Cardiac fibroblast (primary cell): ENCODE measurements around the gene FAM131B.

ENCODE experiments used
- DNase-seq, 2 donors: peaks; one replicate each; pipeline versions ENCODE4 v3.0.0 to v3.0.0-alpha.2; 2010; ENCODE audit warnings: low read depth in 2 of 2
- H3K4me3 ChIP-seq, 2 donors: replicated peaks in 1 of 2; 1 replicate in 1 of 2; 2 replicates in 1 of 2; pipeline ENCODE4 v1.5.1; 2011; ENCODE audit warnings: low read depth in 2 of 2, low read length in 2 of 2, mild to moderate bottlenecking in 2 of 2, moderate library complexity in 1 of 2
- TF ChIP-seq, protein P1 (sequence below): IDR thresholded peaks from one replicate; pipeline ENCODE4 v1.5.1; 2011; ENCODE audit warnings: low read depth, mild to moderate bottlenecking, low read length, inconsistent platforms

FAM131B gene

GRCh38 chr7:143389316-143390103, 27.0 kb upstream of the FAM131B start:
- DNase-seq = peak in 1 of 2 donors; percentile 25
- TF ChIP-seq, protein P1, sequence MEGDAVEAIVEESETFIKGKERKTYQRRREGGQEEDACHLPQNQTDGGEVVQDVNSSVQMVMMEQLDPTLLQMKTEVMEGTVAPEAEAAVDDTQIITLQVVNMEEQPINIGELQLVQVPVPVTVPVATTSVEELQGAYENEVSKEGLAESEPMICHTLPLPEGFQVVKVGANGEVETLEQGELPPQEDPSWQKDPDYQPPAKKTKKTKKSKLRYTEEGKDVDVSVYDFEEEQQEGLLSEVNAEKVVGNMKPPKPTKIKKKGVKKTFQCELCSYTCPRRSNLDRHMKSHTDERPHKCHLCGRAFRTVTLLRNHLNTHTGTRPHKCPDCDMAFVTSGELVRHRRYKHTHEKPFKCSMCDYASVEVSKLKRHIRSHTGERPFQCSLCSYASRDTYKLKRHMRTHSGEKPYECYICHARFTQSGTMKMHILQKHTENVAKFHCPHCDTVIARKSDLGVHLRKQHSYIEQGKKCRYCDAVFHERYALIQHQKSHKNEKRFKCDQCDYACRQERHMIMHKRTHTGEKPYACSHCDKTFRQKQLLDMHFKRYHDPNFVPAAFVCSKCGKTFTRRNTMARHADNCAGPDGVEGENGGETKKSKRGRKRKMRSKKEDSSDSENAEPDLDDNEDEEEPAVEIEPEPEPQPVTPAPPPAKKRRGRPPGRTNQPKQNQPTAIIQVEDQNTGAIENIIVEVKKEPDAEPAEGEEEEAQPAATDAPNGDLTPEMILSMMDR = no peak
- no peak overlapping the region for H3K4me3 ChIP-seq

DNA sequence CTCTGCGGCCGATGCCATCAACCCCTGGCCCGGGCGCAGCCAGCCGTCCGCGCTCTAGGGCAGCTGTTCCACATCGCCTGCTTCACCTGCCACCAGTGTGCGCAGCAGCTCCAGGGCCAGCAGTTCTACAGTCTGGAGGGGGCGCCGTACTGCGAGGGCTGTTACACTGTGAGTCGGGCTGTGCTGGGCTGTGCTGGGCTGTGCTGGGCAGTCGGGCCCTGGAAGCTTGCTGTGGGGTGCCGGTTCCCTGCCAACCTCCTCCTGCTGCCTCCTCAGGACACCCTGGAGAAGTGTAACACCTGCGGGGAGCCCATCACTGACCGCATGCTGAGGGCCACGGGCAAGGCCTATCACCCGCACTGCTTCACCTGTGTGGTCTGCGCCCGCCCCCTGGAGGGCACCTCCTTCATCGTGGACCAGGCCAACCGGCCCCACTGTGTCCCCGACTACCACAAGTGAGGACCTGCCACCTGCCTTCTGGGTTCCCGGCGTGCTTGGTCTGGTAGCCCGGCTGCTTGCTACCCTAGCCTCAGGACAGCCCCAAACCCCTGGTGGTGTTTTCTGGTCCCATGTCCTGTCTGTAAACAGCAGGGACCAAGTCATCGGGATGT, 26.1 kb upstream of the FAM131B start:
- DNase-seq = no peak
- TF ChIP-seq, protein P1 = no peak
- H3K4me3 ChIP-seq = no peak overlapping the region

DNA sequence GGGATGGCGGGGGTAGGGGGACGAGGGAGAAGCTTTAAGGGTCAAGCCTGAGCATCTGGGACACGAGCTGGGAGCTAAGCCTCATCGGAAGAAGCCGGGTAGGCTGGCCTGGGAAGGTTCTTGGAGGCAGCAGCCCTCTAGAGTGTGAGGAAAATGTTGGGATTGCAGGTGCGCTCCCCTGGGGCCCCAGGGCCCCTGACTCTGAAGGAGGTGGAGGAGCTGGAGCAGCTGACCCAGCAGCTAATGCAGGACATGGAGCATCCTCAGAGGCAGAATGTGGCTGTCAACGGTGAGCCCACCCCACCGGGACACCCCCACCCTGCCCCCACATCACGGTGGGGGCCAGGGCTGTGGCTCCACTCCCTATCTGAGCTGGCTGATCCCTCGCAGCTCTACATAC, 25.5 kb upstream of the FAM131B start:
- TF ChIP-seq, protein P1 = no peak
- H3K4me3 ChIP-seq = no peak overlapping the region
- no peak for DNase-seq

DNA sequence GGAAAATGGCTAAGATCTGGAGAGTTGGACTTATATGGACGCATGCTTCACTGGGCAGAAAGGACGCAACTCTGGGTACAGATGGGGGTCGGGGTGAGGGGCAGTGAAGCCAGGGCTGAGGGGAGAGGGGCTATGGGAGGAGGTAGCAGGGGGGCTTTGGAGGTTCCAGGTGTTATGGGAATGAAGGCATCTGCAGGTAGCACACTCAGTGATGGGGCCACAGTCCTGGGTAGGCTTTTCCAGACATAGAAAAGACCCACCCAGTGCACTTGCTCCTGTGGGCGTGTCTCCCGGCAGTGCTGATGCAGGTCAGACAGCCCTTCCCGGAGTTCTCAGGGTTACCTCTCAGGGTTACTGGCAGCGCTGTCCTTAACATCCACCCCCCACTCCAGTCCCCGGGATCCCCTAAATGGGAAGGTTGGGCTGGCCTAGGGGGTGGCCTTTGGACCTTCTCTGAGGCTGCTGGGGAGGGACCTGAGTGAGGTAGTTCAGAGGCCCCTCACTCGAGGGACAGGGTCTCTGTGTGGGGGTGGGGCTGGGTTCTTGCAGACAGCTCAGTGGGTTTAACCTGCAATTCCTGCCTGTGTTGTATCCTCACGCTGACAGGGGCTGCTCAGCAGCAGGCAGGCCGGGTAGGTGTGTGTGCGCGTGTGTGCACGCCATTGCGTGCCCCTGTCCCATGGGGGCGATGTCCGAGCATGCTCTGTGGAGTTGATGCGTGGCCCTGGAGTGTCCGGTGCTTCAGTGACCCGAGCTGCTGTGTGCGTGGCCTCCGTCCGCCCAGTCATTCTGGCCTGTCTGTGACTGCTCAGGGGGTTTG, 24.9 kb upstream of the FAM131B start:
- DNase-seq = peak in 1 of 2 donors; percentile 24
- no peak overlapping the region for H3K4me3 ChIP-seq
- TF ChIP-seq, protein P1 = peak; percentile 17

- TF ChIP-seq, protein P1 = no peak
- DNase-seq = peak; percentile 53 to 71
- H3K4me3 ChIP-seq = peak overlapping the region in 1 of 2 donors; percentile 12
Observed at GRCh38 chr7:143385891-143386781, 23.6 kb upstream of the FAM131B start.
